Glutamatergic neuron (in vitro differentiated cells): ENCODE data around the gene MYCN. TPM values are rescaled to one million over a fixed set of nuclear protein-coding genes. Genes with fewer than 3 reads are reported as not detected.

Experiments
- DNase-seq: peaks from one replicate; pipeline ENCODE4 v3.0.0; 2022
- H3K27ac Mint-ChIP-seq: one replicate; pipeline ENCODE4 v1.8.0; 2020; ENCODE audit warnings: mild to moderate bottlenecking, mixed read lengths, inconsistent platforms; ENCODE audit not compliant: unreplicated experiment
- H3K27me3 Mint-ChIP-seq: one replicate; pipeline ENCODE4 v1.8.0; 2020; ENCODE audit warnings: mild to moderate bottlenecking, moderate library complexity, mixed read lengths, inconsistent platforms; ENCODE audit not compliant: unreplicated experiment
- H3K36me3 Mint-ChIP-seq: one replicate; pipeline ENCODE4 v1.8.0; 2020; ENCODE audit warnings: mild to moderate bottlenecking, mixed read lengths, inconsistent platforms; ENCODE audit not compliant: unreplicated experiment
- H3K4me1 Mint-ChIP-seq: one replicate; pipeline ENCODE4 v1.8.0; 2020; ENCODE audit warnings: mild to moderate bottlenecking, low read depth, mixed read lengths, inconsistent platforms; ENCODE audit not compliant: unreplicated experiment
- H3K4me3 Mint-ChIP-seq: one replicate; pipeline ENCODE4 v1.8.0; 2020; ENCODE audit warnings: mild to moderate bottlenecking, mixed read lengths, inconsistent platforms; ENCODE audit not compliant: unreplicated experiment
- H3K9me3 Mint-ChIP-seq: one replicate; pipeline ENCODE4 v1.8.0; 2020; ENCODE audit warnings: mild to moderate bottlenecking, moderate library complexity, mixed read lengths, inconsistent platforms; ENCODE audit not compliant: unreplicated experiment
- total RNA-seq: library from RNA; stranded (reverse); fragmentation: NEBNext Ultra II Directional; extraction: Animal tissue kit (Norgen Biotek cat#: 25700); gene quantifications from one replicate; pipeline ENCODE4 v1.2.1, GENCODE V29; 2021; ENCODE audit not compliant: unreplicated experiment
- TF ChIP-seq, protein P1 (sequence below): fragments of 200-600 bp; sonication (generic); IDR thresholded peaks from one replicate; pipeline ENCODE4 v1.5.0; 2021; ENCODE audit not compliant: partially characterized antibody, unreplicated experiment

The MYCN gene
- total RNA-seq, 1 donor from 2014 or later: 43.8 TPM

DNA sequence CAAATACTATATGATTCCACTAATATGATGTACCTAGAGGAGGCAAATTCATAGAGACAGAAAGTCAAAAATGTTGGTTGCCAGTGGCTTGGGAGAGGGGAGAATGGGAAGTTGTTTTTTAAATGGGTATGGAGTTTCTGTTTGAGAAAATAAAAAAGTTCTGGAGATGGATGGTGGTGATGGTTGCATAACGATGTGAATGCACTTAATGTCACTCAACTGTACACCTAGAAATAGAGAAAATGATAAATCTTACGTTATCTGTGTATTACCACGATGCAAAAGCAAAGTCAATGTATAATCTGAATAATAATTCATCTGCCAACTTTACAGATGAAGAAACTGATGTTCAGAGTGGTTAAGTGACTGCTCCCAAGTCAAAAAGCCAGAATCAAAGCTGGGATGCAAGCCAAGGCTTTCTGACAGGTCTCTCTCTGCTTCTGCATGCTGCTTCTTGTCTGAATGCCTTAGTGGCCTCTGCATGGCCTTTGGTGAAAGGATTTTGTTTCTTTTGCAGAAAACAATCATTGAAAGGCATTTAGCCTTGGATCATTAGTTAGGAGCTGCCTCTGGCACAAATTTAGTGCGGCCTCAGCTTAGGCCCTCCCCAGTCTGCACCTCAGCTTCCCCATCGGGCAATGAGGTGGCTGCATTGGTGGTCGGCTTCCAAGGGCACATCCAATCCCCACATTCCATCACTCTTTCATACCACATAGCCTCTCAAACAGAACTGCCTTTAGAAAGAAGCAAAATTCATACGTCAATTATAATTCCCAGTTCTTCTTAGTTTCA lies 46.5 kb upstream of the MYCN start:
- Mint-ChIP-seq H3K9me3 (peaks cover 25% of the 10 kb centered on the region), H3K27ac (no peak overlapping the region), H3K4me3 (no peak overlapping the region), H3K4me1 (peaks cover 32% of the 10 kb centered on the region), H3K36me3 (peaks cover 5% of the 10 kb centered on the region), H3K27me3 (peaks cover 16% of the 10 kb centered on the region)
- TF ChIP-seq, protein P1, sequence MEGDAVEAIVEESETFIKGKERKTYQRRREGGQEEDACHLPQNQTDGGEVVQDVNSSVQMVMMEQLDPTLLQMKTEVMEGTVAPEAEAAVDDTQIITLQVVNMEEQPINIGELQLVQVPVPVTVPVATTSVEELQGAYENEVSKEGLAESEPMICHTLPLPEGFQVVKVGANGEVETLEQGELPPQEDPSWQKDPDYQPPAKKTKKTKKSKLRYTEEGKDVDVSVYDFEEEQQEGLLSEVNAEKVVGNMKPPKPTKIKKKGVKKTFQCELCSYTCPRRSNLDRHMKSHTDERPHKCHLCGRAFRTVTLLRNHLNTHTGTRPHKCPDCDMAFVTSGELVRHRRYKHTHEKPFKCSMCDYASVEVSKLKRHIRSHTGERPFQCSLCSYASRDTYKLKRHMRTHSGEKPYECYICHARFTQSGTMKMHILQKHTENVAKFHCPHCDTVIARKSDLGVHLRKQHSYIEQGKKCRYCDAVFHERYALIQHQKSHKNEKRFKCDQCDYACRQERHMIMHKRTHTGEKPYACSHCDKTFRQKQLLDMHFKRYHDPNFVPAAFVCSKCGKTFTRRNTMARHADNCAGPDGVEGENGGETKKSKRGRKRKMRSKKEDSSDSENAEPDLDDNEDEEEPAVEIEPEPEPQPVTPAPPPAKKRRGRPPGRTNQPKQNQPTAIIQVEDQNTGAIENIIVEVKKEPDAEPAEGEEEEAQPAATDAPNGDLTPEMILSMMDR: no peak
- no peak for DNase-seq

DNA sequence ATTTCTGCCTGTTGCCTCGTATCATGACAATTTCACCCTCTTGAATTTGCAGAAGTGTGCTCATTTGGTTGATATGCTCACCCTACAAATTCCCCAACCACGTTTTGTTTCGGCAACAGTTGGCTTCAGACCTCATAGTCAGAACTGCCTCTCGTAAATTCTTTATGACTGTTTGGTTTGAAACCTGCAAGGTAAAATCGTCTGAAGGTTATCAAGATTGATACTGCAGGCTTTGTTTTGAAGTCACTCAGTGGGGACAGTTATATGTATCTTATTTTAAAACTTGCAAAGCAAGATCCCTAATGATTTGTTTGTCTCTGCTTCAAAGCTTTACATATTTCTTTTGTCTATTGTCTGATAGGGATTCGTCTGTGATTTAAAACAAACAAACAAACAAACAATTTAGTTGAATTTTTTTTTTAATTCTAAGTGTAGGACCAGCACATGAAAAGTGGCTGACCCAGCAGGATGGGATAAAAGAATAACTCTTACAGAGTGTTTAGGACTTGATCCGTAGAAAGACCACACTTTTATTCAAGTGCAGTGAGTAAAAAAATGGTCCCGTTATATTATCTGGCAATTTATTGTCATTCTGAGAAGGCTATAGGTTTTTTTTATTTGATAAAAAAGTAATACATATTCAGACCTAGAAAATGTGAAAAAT lies 45.7 kb upstream of the MYCN start:
- H3K27ac Mint-ChIP-seq: no peak overlapping the region
- H3K4me3 Mint-ChIP-seq: no peak overlapping the region
- H3K4me1 Mint-ChIP-seq: peaks cover 24% of the 10 kb centered on the region
- TF ChIP-seq, protein P1: no peak
- H3K9me3 Mint-ChIP-seq: peaks cover 21% of the 10 kb centered on the region
- peaks cover 5% of the 10 kb centered on the region for H3K36me3 Mint-ChIP-seq
- no peak for DNase-seq
- peaks cover 13% of the 10 kb centered on the region for H3K27me3 Mint-ChIP-seq

DNA sequence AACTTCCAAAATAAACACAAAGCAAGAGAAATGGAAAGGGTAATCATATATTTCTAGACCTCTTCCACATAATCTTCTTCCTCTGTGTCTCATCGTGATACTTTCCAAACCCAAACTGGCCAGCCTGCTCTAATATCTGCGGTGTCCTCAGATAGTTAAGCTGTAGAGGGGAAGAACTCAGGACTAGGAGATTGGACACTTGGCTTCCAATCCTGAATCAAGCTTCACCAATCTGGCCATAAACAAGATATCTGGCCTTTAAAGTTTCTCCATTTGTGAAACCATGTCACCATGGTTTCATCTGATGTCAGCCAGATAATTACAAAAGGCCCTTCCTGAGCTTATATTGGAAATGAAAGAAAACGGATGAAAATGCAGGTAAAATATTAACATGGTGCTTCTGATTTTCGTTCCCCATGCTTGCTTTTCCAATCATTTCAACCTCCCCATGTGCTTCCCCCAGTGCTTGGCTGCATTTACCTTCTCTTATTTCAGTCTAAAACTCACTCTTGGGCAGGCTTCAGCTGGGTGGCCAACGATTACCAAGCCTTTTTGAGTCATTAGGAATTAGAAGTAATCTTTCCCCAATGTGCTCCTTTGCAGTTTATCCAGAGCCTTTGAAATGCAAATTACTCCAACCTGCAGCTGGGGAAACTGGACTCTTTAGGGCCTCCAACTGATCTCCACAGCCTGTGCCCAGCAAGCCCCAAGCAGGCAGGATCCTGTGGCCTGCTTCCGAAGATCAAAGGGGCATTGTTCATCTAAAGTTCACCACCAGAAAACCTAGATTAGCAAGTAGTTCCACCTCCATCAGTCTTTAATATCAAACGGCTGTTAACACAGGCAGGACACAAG lies 44.5 kb upstream of the MYCN start:
- H3K27me3 Mint-ChIP-seq: peaks cover 4% of the 10 kb centered on the region
- H3K4me1 Mint-ChIP-seq: peaks cover 13% of the 10 kb centered on the region
- peaks cover 5% of the 10 kb centered on the region for H3K36me3 Mint-ChIP-seq
- H3K27ac Mint-ChIP-seq: no peak overlapping the region
- no peak for DNase-seq
- no peak overlapping the region for H3K4me3 Mint-ChIP-seq
- peaks cover 12% of the 10 kb centered on the region for H3K9me3 Mint-ChIP-seq
- TF ChIP-seq, protein P1: no peak

- TF ChIP-seq, protein P1: no peak
- Mint-ChIP-seq H3K9me3 (peaks cover 8% of the 10 kb centered on the region), H3K27me3 (no peaks in the 10 kb centered on the region), H3K27ac (no peak overlapping the region), H3K4me1 (peaks cover 5% of the 10 kb centered on the region), H3K36me3 (peaks cover 11% of the 10 kb centered on the region), H3K4me3 (no peak overlapping the region)
- no peak for DNase-seq
These were observed 43.5 kb upstream of the MYCN start for GRCh38 chr2:15896859-15897258.
